AG10803 (cell line): ENCODE data around the gene SLC38A1.

Source experiments
- DNase-seq: peaks from one replicate; pipeline ENCODE4 v3.0.0; 2010; ENCODE audit warnings: low read depth
- H3K4me3 ChIP-seq: 2 replicates; pipeline ENCODE4 v1.5.1; 2011; ENCODE audit warnings: mild to moderate bottlenecking, low read length, control low read depth
- CTCF ChIP-seq: conservative IDR thresholded peaks from 2 replicates; pipeline ENCODE4 v1.5.1; 2011; ENCODE audit warnings: mild to moderate bottlenecking, low read length, control low read depth, inconsistent platforms

The SLC38A1 gene

GRCh38 chr12:46177837-46178608 lies 90.8 kb downstream of the SLC38A1 start:
- no peak for DNase-seq
- TF ChIP-seq CTCF: no peak
- no peak overlapping the region for H3K4me3 ChIP-seq

GRCh38 chr12:46177025-46177424 lies 91.8 kb downstream of the SLC38A1 start:
- no peak overlapping the region for H3K4me3 ChIP-seq
- DNase-seq: no peak
- TF ChIP-seq CTCF: no peak

- no peak overlapping the region for H3K4me3 ChIP-seq
- no peak for DNase-seq
Measured at GRCh38 chr12:46174919-46175318, 93.9 kb downstream of the SLC38A1 start.

GRCh38 chr12:46174061-46174662 lies 94.7 kb downstream of the SLC38A1 start:
- TF ChIP-seq CTCF: no peak
- H3K4me3 ChIP-seq: no peak overlapping the region
- no peak for DNase-seq

More at GRCh38 chr12:46174919-46175318, 93.9 kb downstream of the SLC38A1 start:
- no peak for TF ChIP-seq CTCF

GRCh38 chr12:46168426-46168825 lies 100.4 kb downstream of the SLC38A1 start:
- no peak for TF ChIP-seq CTCF
- no peak overlapping the region for H3K4me3 ChIP-seq
- DNase-seq: no peak

GRCh38 chr12:46167412-46167811 lies 101.4 kb downstream of the SLC38A1 start:
- no peak for TF ChIP-seq CTCF

GRCh38 chr12:46165191-46165590 lies 103.7 kb downstream of the SLC38A1 start:
- no peak for TF ChIP-seq CTCF
- no peak for DNase-seq
- no peak overlapping the region for H3K4me3 ChIP-seq

More at GRCh38 chr12:46167412-46167811, 101.4 kb downstream of the SLC38A1 start:
- no peak overlapping the region for H3K4me3 ChIP-seq
- DNase-seq: no peak
